Ovary (tissue), 9 donors: Measurements from ENCODE around the gene SEL1L3. TPM values are rescaled to one million over a fixed set of nuclear protein-coding genes. Genes with fewer than 3 reads are reported as not detected.

ENCODE experiments used
- DNase-seq, 5 donors: peaks; one replicate each; pipeline ENCODE4 v3.0.0-alpha.2; 2019 to 2020
- H3K27ac ChIP-seq, 2 donors: fragments of 200-600 bp; one replicate each; pipeline versions ENCODE4 v1.5.1 to v1.8.0; 2019 to 2022
- H3K27me3 ChIP-seq: fragments of 200-600 bp; one replicate; pipeline ENCODE4 v1.8.0; 2022
- H3K36me3 ChIP-seq: fragments of 200-600 bp; sonication (generic); one replicate; pipeline ENCODE4 v1.5.1; 2019
- H3K4me1 ChIP-seq: one replicate; pipeline ENCODE4 v1.8.1; 2013; ENCODE audit warnings: mild to moderate bottlenecking, moderate library complexity; ENCODE audit not compliant: insufficient read depth
- H3K4me3 ChIP-seq: fragments of 200-600 bp; sonication (generic); one replicate; pipeline ENCODE4 v1.5.1; 2017
- H3K9me3 ChIP-seq, 2 donors: fragments of 200-600 bp in 1 of 2; sonication (generic) in 1 of 2; one replicate each; pipeline versions ENCODE4 v1.5.1 to v1.8.1; 2013 to 2019; ENCODE audit warnings: mild to moderate bottlenecking in 1 of 2, moderate library complexity in 1 of 2
- EP300 ChIP-seq: sonication (generic); formaldehyde crosslinking; IDR thresholded peaks from one replicate; pipeline ENCODE4 v1.6.1; 2017; ENCODE audit warnings: antibody characterized with exemption
- POLR2A ChIP-seq: fragments of 450-650 bp; IDR thresholded peaks from one replicate; pipeline ENCODE4 v1.6.1; 2017; ENCODE audit warnings: antibody characterized with exemption, mild to moderate bottlenecking, moderate library complexity
- WGBS, 3 donors: extraction: QIAGEN DNeasy Blood & Tissue Kit in 1 of 3; methylation state at CpG; one replicate each; pipeline versions ENCODE4 v1.1.5 to v1.1.7; 2013 to 2017; 5-methylcytosine and 5-hydroxymethylcytosine counted together
- intact Hi-C, 4 donors: fragments of 100-400 bp; cut with DNase I; formaldehyde crosslinking; loops; one replicate each; pipeline versions ENCODE4 v1.11.0 to v1.15.1; 2022 to 2023
- polyA plus RNA-seq, 2 donors: library from polyadenylated mRNA; stranded (reverse); fragments of 200-250 nt in 1 of 2; fragments of 350-450 nt in 1 of 2; fragmentation: Illumina TruSeq in 1 of 2; extraction: RNeasy Lipid Tissue Mini Kit (QIAGEN cat#74804) in 1 of 2; gene quantifications; one replicate each; pipeline ENCODE4 v1.2.3, GENCODE V29; 2013 to 2014
- total RNA-seq, 7 donors: library from RNA; depleted of rRNA in 2 of 7; stranded (reverse); fragments of >200 nt in 2 of 7; fragmentation: NEBNext Ultra II Directional in 3 of 7; extraction: Animal tissue kit (Norgen Biotek cat#: 25700) in 3 of 7; gene quantifications; one replicate each; pipeline versions ENCODE4 v1.1.0 to v1.2.4, GENCODE V29; 2016 to 2023
- TF ChIP-seq, protein P1 (sequence below), 3 donors: fragments of 450-650 bp in 2 of 3; fragments of 200-600 bp in 1 of 3; IDR thresholded peaks; one replicate each; pipeline versions ENCODE4 v1.5.1 to v1.8.0; 2016 to 2022; ENCODE audit warnings: antibody characterized with exemption in 3 of 3, mild to moderate bottlenecking in 1 of 3
- donor health status: DM: no; HTN: no; CAD: no; lungs with moderate emphysema.
- donor health status: DM: no; HTN: no; CAD: no.
- donor health status: Bipolar disorder and iron deficiency.
- donor health status: DM: yes; HTN: yes; CAD: no.
- donor health status: DM: no; HTN: no; CAD: no.
- donor health status: DM: yes; HTN: yes; CAD: no.

The SEL1L3 gene
- total and polyA plus RNA-seq, 9 donors = 4.4 to 27.7 (median 8.3) TPM

DNA sequence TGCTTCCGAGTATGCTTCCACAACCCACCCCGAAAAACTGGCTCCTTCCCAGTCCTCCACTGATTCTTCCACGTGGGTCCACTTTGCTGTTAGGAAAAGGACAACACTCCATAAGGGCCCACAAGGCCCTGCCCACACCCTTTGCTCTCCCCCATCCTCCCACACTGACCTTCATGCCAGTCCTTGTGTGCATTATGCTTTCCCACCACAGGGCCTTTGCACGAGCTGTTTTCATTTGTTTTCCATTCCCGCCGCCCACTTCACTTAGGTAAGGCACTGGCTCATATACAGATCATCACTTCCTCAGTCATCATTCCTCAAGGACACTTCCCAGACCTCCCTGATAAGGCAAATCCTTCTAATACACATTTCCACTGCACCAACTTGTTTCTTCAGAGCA is 16.8 kb upstream of the SEL1L3 start:
- WGBS, 3 donors = 84 to 91% (median 88%) methylated on average over 6 of the region's 6 CpGs
- intact Hi-C loops = no loop called here
- TF ChIP-seq, protein P1, sequence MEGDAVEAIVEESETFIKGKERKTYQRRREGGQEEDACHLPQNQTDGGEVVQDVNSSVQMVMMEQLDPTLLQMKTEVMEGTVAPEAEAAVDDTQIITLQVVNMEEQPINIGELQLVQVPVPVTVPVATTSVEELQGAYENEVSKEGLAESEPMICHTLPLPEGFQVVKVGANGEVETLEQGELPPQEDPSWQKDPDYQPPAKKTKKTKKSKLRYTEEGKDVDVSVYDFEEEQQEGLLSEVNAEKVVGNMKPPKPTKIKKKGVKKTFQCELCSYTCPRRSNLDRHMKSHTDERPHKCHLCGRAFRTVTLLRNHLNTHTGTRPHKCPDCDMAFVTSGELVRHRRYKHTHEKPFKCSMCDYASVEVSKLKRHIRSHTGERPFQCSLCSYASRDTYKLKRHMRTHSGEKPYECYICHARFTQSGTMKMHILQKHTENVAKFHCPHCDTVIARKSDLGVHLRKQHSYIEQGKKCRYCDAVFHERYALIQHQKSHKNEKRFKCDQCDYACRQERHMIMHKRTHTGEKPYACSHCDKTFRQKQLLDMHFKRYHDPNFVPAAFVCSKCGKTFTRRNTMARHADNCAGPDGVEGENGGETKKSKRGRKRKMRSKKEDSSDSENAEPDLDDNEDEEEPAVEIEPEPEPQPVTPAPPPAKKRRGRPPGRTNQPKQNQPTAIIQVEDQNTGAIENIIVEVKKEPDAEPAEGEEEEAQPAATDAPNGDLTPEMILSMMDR (IDR thresholded peaks at IDR 0.05) = no peak
- TF ChIP-seq EP300 = no peak

DNA sequence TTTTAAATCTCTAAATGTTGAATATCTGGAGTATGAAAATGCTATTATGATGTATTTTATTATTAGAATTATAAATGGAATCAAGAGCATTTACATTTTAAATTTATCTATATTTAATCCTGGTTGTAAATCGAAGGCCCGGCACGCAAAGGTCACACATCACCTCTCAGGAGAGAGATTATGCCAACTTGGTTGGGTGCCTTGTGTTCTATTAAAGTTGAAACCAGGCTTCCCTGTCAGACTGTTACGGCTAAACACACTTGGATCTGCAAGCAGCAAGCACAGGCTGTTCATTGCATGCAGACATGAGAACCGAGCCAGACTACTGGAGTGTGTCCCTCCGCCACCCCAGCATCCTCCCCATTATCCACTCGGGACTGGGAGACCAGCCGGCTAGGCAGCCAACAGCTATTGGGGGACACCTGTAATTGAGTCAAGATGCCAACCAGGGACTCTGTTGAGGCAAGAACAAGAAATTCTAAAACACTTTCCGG is 16.4 kb upstream of the SEL1L3 start:
- no peak for DNase-seq
- no peak overlapping the region for H3K27ac ChIP-seq
- no peaks in the 10 kb centered on the region for H3K27me3 ChIP-seq
- intact Hi-C loops = no loop called here
- TF ChIP-seq EP300 (no peak), POLR2A (no peak)
- TF ChIP-seq, protein P1 (IDR thresholded peaks at IDR 0.05) = no peak
- no peaks in the 10 kb centered on the region for H3K9me3 ChIP-seq
- no peaks in the 10 kb centered on the region for H3K4me1 ChIP-seq
- WGBS, 3 donors = 80 to 93% (median 88%) methylated on average over 9 of the region's 9 CpGs
- H3K4me3 ChIP-seq = no peak overlapping the region
- no peaks in the 10 kb centered on the region for H3K36me3 ChIP-seq

More for the DNA sequence above, 16.8 kb upstream of the SEL1L3 start:
- Histone ChIP-seq H3K4me3 (no peak overlapping the region), H3K27me3 (no peaks in the 10 kb centered on the region), H3K9me3 (no peaks in the 10 kb centered on the region), H3K27ac (no peak overlapping the region), H3K36me3 (no peaks in the 10 kb centered on the region), H3K4me1 (no peaks in the 10 kb centered on the region)
- no peak for DNase-seq

DNA sequence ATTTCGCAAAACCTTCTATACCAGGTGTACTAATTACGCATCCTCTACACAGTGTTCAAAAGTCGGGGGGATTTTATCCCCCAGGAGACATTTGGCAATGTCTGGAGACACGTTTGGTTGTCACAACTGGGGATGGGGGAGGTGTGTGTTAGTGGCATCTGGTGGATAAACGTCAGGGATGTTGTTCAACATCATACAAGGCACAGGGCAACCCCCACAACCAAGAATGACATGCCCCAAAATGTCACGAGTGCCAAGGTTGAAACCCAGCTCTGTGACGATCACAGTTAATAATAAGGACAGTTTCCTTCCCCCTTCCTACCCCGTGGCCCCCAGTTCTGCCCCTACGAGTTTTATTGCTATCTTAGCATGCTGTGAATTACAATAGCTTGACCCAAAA is 15.9 kb upstream of the SEL1L3 start:
- Histone ChIP-seq H3K36me3 (no peaks in the 10 kb centered on the region), H3K4me3 (no peak overlapping the region), H3K27ac (no peak overlapping the region), H3K9me3 (no peaks in the 10 kb centered on the region), H3K27me3 (no peaks in the 10 kb centered on the region), H3K4me1 (no peaks in the 10 kb centered on the region)
- WGBS, 3 donors = 63 to 74% (median 65%) methylated on average over 9 of the region's 9 CpGs
- TF ChIP-seq POLR2A = no peak
- no peak for TF ChIP-seq EP300
- TF ChIP-seq, protein P1 (IDR thresholded peaks at IDR 0.05) = no peak
- intact Hi-C loops = no loop called here
- DNase-seq = no peak

DNA sequence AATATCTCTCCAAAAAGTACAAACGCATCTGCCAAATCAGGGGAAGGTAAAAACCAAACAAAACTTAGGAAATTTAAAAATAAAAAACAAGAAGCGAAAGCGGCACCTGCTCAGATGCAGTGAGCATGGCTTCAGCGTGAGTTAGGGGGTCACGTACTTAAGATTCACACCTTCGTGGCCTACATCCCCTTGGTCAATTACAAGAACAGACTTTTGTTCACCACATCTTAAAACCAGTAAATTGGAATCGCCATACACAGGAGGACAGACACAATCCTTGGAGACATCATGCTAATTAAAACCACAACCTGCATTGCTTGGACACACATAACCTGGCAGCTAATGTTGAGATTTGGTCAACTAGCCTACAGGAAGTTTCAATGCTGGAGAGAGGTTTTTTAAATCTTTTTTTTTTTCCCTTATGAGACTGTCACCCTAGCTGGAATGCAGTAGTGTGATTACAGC is 12.5 kb upstream of the SEL1L3 start:
- no peaks in the 10 kb centered on the region for H3K27me3 ChIP-seq
- intact Hi-C loops = no loop called here
- H3K4me3 ChIP-seq = no peak overlapping the region
- DNase-seq = no peak
- H3K27ac ChIP-seq = no peak overlapping the region
- WGBS, 3 donors = 90 to 92% (median 91%) methylated on average over 7 of the region's 7 CpGs
- no peaks in the 10 kb centered on the region for H3K9me3 ChIP-seq
- TF ChIP-seq POLR2A = no peak
- TF ChIP-seq, protein P1 (IDR thresholded peaks at IDR 0.05) = no peak
- no peak for TF ChIP-seq EP300
- no peaks in the 10 kb centered on the region for H3K36me3 ChIP-seq
- no peaks in the 10 kb centered on the region for H3K4me1 ChIP-seq
